ENCODE measurements around the gene PNN. TPM values are rescaled to one million over a fixed set of nuclear protein-coding genes. Genes with fewer than 3 reads are reported as not detected.
"Not testable (repeated sequence)": the region's sequence is repeated elsewhere in the genome, so short reads cannot be mapped to it uniquely, and the experiment has no call there.

The PNN gene
- polyA plus RNA-seq, 1 donor, result 89.4 TPM

GRCh38 chr14:39229601-39230110 is 54.6 kb downstream of the PNN start:
- DNase-seq (ENCODE audit: low read depth), result no peak

GRCh38 chr14:39230416-39231035 is 55.5 kb downstream of the PNN start:
- DNase-seq (ENCODE audit: low read depth), result no peak

DNA sequence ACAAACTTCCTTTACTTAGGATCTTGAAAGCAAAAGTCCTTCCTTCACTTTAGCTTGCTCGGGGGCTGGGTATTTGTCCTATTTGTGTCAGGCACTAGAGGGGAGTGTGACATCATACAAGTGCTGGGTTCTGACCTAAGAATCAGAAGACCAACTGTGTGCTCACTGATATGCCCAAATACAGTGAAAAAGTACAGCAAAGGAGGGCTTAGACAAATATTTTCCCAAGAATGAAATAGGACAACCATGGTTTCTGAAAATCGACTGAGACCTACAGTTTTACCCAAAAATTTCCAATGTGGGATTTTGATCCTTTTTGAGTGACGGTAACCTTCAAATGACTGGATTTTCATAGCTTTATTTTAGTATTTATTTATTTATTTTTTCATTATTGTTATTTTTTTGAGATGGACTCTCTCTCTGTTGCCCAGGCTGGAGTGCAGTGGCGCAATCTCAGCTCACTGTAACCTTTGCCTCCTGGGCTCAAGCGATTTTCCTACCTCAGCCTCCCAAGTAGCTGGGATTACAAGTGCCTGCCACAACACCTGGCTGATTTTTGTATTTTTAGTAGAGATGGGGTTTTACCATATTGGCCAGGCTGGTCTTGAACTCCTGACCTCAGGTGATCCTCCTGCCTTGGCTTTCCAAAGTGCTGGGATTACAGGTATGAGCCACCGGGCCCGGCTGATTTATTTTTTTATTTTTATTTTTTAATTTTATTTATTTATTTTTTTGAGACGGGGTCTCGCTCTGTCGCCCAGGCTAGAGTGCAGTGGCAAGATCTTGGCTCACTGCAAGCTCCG is 56.9 kb downstream of the PNN start:
- DNase-seq (ENCODE audit: low read depth), result not testable (repeated sequence)

Other genes starting within 250 kb of the PNN start
- gene SEC23A, start 72.0 kb upstream of the PNN start, polyA plus RNA-seq (ENCODE audit: insufficient read length), result 81.8 TPM
- 17.4 TPM for gene GEMIN2, start 60.9 kb upstream of the PNN start, polyA plus RNA-seq (ENCODE audit: insufficient read length)
- 23.7 TPM for gene TRAPPC6B, start 4.9 kb upstream of the PNN start, polyA plus RNA-seq (ENCODE audit: insufficient read length)
- gene MIA2, start 58.7 kb downstream of the PNN start, polyA plus RNA-seq (ENCODE audit: insufficient read length), result 15.3 TPM